Activated CD4-positive, alpha-beta memory T cell treated with anti-CD3 and anti-CD28 coated beads for 36 hours (primary cell): ENCODE measurements around the gene NUP62CL. TPM values are rescaled to one million over a fixed set of nuclear protein-coding genes. Genes with fewer than 3 reads are reported as not detected.
A peak's percentile ranks its signal among the peaks of the same experiment; 100 is the strongest.
"Not testable (repeated sequence)": the region's sequence is repeated elsewhere in the genome, so short reads cannot be mapped to it uniquely, and the experiment has no call there.

Experiments used
- CTCF ChIA-PET: fragments of 350-600 bp; sonication (Branson Sonifier 250); formaldehyde crosslinking; loops from one replicate; lab custom pipeline; 2021; ENCODE audit warnings: antibody characterized with exemption, inconsistent platforms; lab: Charles Lee
- POLR2A ChIA-PET: fragments of 350-600 bp; sonication (Branson Sonifier 250); formaldehyde crosslinking; loops from one replicate; lab custom pipeline; 2021; ENCODE audit warnings: antibody characterized with exemption; lab: Charles Lee
- DNase-seq: peaks from one replicate; pipeline ENCODE4 v3.0.0-alpha.2; 2020
- H3K27ac Mint-ChIP-seq: one replicate; pipeline ENCODE4 v1.8.0; 2021; ENCODE audit warnings: mixed read lengths
- H3K27me3 Mint-ChIP-seq: one replicate; pipeline ENCODE4 v1.8.0; 2021; ENCODE audit warnings: mixed read lengths
- H3K36me3 Mint-ChIP-seq: one replicate; pipeline ENCODE4 v1.8.0; 2021; ENCODE audit warnings: mixed read lengths
- H3K4me1 Mint-ChIP-seq: one replicate; pipeline ENCODE4 v1.8.0; 2021; ENCODE audit warnings: low read depth, mixed read lengths
- H3K4me3 Mint-ChIP-seq: one replicate; pipeline ENCODE4 v1.8.0; 2021; ENCODE audit warnings: mild to moderate bottlenecking, mixed read lengths
- H3K9me3 Mint-ChIP-seq: one replicate; pipeline ENCODE4 v1.8.0; 2021; ENCODE audit warnings: mixed read lengths
- intact Hi-C: fragments of 100-400 bp; cut with micrococcal nuclease; formaldehyde crosslinking; loops from one replicate; pipeline ENCODE4 v1.15.1; 2023
- total RNA-seq, 2 experiments: library from RNA; stranded (reverse); gene quantifications; one replicate each; pipeline ENCODE4 v1.2.3, GENCODE V29; 2021

NUP62CL gene
- total RNA-seq, 2 experiments from 2014 or later = 2.5 to 2.8 TPM

GRCh38 chrX:107171369-107172102 lies 34.7 kb downstream of the NUP62CL start:
- H3K9me3 Mint-ChIP-seq = no peaks in the 10 kb centered on the region
- no peak overlapping the region for H3K27ac Mint-ChIP-seq
- ChIA-PET POLR2A (no interaction called here), CTCF (interaction anchor here (0.6 kb wide), 1 partner anchor 406 kb away, joined by 4 read pairs; no protein-coding TSS in a partner anchor)
- DNase-seq = no peak
- intact Hi-C loops = no loop called here
- H3K36me3 Mint-ChIP-seq = no peaks in the 10 kb centered on the region
- H3K4me1 Mint-ChIP-seq = no peaks in the 10 kb centered on the region
- no peak overlapping the region for H3K4me3 Mint-ChIP-seq
- no peaks in the 10 kb centered on the region for H3K27me3 Mint-ChIP-seq

DNA sequence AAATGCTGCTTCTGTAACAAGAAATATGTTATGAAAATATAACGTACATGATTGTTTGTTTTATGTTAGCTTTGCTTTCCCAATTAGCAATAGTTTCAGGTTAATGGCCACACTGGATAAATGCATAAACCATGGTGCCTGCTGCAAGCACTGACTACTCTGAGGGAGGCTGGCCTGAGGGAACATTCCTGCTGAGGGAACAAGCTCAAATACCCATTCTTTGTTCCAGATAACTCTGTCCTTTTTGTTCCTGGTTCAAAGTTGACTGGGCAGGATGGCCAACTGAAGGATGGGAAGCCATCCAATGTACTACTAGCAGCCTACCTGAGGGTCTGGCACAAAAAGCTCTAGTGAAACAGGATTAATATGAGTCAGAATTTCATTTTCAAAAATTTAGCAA lies 37.5 kb downstream of the NUP62CL start:
- DNase-seq = no peak
- no peaks in the 10 kb centered on the region for H3K4me1 Mint-ChIP-seq
- no peaks in the 10 kb centered on the region for H3K9me3 Mint-ChIP-seq
- no peaks in the 10 kb centered on the region for H3K36me3 Mint-ChIP-seq
- no peak overlapping the region for H3K4me3 Mint-ChIP-seq
- no peaks in the 10 kb centered on the region for H3K27me3 Mint-ChIP-seq
- H3K27ac Mint-ChIP-seq = no peak overlapping the region
- CTCF ChIA-PET = no interaction called here
- POLR2A ChIA-PET = no interaction called here
- intact Hi-C loops = no loop called here

GRCh38 chrX:107168257-107168656 lies 38.0 kb downstream of the NUP62CL start:
- no peaks in the 10 kb centered on the region for H3K27me3 Mint-ChIP-seq

DNA sequence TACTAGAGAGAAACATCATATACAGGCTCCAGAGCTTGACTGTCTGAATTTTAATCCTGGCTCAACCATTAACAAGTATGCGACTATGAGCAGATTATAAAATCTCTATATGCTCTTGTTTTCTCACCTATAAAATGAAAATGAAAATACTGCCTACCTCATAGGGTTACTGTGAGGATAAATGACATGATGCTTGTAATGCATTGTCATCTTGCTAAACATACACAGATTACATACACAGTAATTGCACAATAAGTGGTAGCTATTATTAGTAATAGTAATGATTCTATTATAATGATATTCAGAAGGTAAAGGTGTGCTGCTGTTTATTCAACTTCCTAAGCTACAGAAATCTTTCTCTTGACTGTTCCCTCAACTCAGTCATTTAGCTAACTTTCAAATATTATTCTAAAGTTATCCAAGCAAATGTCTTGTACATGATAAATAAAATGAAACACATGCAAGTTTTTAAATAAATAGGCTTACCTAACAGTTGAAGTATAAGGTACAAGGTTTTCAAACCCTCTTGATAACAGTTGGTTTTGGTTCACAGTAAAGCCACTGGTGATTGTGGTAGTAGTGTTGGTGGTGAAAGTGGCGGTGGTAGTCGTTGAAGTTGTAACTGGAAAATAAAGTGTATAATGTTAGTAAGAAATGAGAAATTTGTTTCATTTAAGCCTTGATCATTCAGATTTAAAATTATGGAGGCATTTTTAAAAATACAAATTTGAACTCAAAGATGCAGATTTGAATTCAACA lies 38.9 kb downstream of the NUP62CL start:
- ChIA-PET POLR2A (no interaction called here), CTCF (no interaction called here)
- H3K4me3 Mint-ChIP-seq = no peak overlapping the region
- no peaks in the 10 kb centered on the region for H3K4me1 Mint-ChIP-seq
- H3K27ac Mint-ChIP-seq = no peak overlapping the region
- intact Hi-C loops = no loop called here
- H3K27me3 Mint-ChIP-seq = no peaks in the 10 kb centered on the region
- DNase-seq = no peak
- H3K36me3 Mint-ChIP-seq = no peaks in the 10 kb centered on the region
- H3K9me3 Mint-ChIP-seq = no peaks in the 10 kb centered on the region

More at GRCh38 chrX:107168257-107168656, 38.0 kb downstream of the NUP62CL start:
- intact Hi-C loops = no loop called here
- POLR2A ChIA-PET = no interaction called here
- H3K9me3 Mint-ChIP-seq = no peaks in the 10 kb centered on the region
- no peak overlapping the region for H3K27ac Mint-ChIP-seq
- no peaks in the 10 kb centered on the region for H3K4me1 Mint-ChIP-seq
- no peak for DNase-seq
- no peaks in the 10 kb centered on the region for H3K36me3 Mint-ChIP-seq
- CTCF ChIA-PET = no interaction called here
- no peak overlapping the region for H3K4me3 Mint-ChIP-seq

- H3K27ac Mint-ChIP-seq, H3K27me3 Mint-ChIP-seq, H3K9me3 Mint-ChIP-seq, CTCF ChIA-PET, intact Hi-C loops, H3K4me3 Mint-ChIP-seq, DNase-seq, POLR2A ChIA-PET, H3K36me3 Mint-ChIP-seq, H3K4me1 Mint-ChIP-seq: not testable (repeated sequence)
Observed at GRCh38 chrX:107157618-107158017, 48.6 kb downstream of the NUP62CL start.

- DNase-seq, H3K27ac Mint-ChIP-seq, intact Hi-C loops, CTCF ChIA-PET, H3K36me3 Mint-ChIP-seq, POLR2A ChIA-PET, H3K4me1 Mint-ChIP-seq, H3K27me3 Mint-ChIP-seq, H3K9me3 Mint-ChIP-seq: not testable (repeated sequence)
- H3K4me3 Mint-ChIP-seq = peak overlapping the region; percentile 55
Observed at GRCh38 chrX:107155621-107156430, 50.4 kb downstream of the NUP62CL start.

GRCh38 chrX:107154787-107155620 lies 51.2 kb downstream of the NUP62CL start:
- no peaks in the 10 kb centered on the region for H3K9me3 Mint-ChIP-seq
- peak; percentile 37 for DNase-seq
- ChIA-PET CTCF (no interaction called here), POLR2A (no interaction called here)
- H3K36me3 Mint-ChIP-seq = no peaks in the 10 kb centered on the region
- H3K27ac Mint-ChIP-seq = no peak overlapping the region
- H3K4me3 Mint-ChIP-seq = peak overlapping the region; percentile 55
- H3K27me3 Mint-ChIP-seq = no peaks in the 10 kb centered on the region
- intact Hi-C loops = no loop called here
- no peaks in the 10 kb centered on the region for H3K4me1 Mint-ChIP-seq

DNA sequence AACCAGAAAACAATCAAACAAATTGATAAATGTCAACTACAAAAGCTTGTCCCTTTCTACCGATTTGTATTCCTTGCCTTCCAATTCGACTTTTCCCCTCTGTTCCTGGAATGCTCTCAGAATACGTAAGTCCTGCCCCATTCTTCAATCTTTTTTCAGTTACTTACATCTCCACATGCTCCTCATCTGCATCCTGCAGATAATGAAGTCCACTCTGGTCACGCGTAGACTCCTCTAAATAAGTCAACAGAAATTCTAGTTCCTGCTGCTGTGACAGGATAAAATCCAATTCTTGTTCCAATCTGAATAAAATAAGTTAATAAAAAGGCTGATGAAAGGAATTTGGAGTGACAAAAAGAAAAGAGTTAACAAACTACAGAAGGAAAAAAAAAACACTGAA lies 53.2 kb downstream of the NUP62CL start:
- no peak for DNase-seq
- H3K27me3 Mint-ChIP-seq = no peaks in the 10 kb centered on the region
- intact Hi-C loops = no loop called here
- H3K9me3 Mint-ChIP-seq = no peaks in the 10 kb centered on the region
- ChIA-PET POLR2A (no interaction called here), CTCF (no interaction called here)
- no peak overlapping the region for H3K4me3 Mint-ChIP-seq
- no peaks in the 10 kb centered on the region for H3K4me1 Mint-ChIP-seq
- H3K36me3 Mint-ChIP-seq = no peaks in the 10 kb centered on the region
- no peak overlapping the region for H3K27ac Mint-ChIP-seq

GRCh38 chrX:107146670-107147069 lies 59.6 kb downstream of the NUP62CL start:
- no peaks in the 10 kb centered on the region for H3K27me3 Mint-ChIP-seq
- H3K9me3 Mint-ChIP-seq = no peaks in the 10 kb centered on the region
- no peak overlapping the region for H3K4me3 Mint-ChIP-seq
- no peaks in the 10 kb centered on the region for H3K4me1 Mint-ChIP-seq
- H3K27ac Mint-ChIP-seq = no peak overlapping the region
- no peaks in the 10 kb centered on the region for H3K36me3 Mint-ChIP-seq
- no peak for DNase-seq
- CTCF ChIA-PET = no interaction called here
- intact Hi-C loops = no loop called here
- POLR2A ChIA-PET = no interaction called here

DNA sequence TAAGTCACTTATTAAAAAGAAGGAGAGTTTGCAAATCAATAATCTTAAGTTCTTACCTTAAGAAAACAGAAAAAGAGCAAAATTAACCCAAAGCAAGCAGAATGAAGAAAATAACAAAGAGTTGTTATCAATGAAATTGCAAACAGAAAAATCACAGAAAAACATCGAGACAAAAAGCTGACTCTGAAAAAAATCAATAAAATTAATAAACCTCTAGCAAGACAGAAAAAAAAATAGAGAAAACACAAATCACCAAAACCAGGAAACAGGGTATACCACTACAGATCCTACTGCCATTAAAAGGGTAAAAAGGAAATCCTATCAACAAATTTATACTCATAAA lies 70.3 kb downstream of the NUP62CL start:
- Mint-ChIP-seq H3K27ac (no peak overlapping the region), H3K4me3 (no peak overlapping the region), H3K27me3 (no peaks in the 10 kb centered on the region), H3K36me3 (no peaks in the 10 kb centered on the region), H3K4me1 (peaks cover 8% of the 10 kb centered on the region), H3K9me3 (no peaks in the 10 kb centered on the region)
- intact Hi-C loops = no loop called here
- CTCF ChIA-PET = no interaction called here
- POLR2A ChIA-PET = no interaction called here
- DNase-seq = no peak

GRCh38 chrX:107135049-107135964 lies 70.9 kb downstream of the NUP62CL start:
- CTCF ChIA-PET = no interaction called here
- peaks cover 8% of the 10 kb centered on the region for H3K4me1 Mint-ChIP-seq
- no peaks in the 10 kb centered on the region for H3K27me3 Mint-ChIP-seq
- POLR2A ChIA-PET = no interaction called here
- intact Hi-C loops = no loop called here
- H3K4me3 Mint-ChIP-seq = no peak overlapping the region
- DNase-seq = peak; percentile 15
- H3K27ac Mint-ChIP-seq = no peak overlapping the region
- no peaks in the 10 kb centered on the region for H3K36me3 Mint-ChIP-seq
- no peaks in the 10 kb centered on the region for H3K9me3 Mint-ChIP-seq
